ENCODE measurements around the gene TBCEL. TPM values are rescaled to one million over a fixed set of nuclear protein-coding genes. Genes with fewer than 3 reads are reported as not detected.
"Not testable (repeated sequence)": the region's sequence is repeated elsewhere in the genome, so short reads cannot be mapped to it uniquely, and the experiment has no call there.

TBCEL gene
- total RNA-seq, 4 donors from 2014 or later = 3.9 to 28.6 (median 7.4) TPM

DNA sequence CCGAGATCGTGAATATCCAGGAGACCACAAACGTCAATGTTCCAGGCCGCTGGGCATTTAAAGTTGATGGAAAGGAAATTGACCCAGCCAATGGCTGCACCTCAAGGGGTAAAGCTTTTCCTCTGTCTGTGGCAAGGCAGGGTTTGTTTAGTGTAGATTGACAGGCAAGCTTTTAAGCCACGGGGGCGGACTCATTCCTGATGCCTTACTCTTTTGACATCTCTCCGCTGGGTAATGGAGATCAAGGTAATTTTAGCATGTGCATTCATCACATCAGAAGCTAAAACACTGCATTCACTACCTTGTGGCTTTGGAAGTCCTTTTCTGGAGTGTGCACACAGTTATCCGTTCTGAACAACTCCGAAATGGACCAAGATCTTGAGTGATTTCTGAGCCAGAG lies 89.7 kb downstream of the TBCEL start:
- 64 to 75% methylated on average over 9 of the region's 9 CpGs for WGBS, 2 donors
- Histone ChIP-seq H3K4me3 (no peak overlapping the region), H3K4me1 (peaks cover 0 to 7% (median 0%) of the 10 kb centered on the region in 3 donors), H3K27ac (no peak overlapping the region), H3K27me3 (peaks cover 0 to 20% (median 0%) of the 10 kb centered on the region in 4 donors), H3K9me3 (no peaks in the 10 kb centered on the region), H3K36me3 (no peaks in the 10 kb centered on the region)
- DNase-seq = no peak
- intact Hi-C loops (cut with DNase I) = no loop called here
- TF ChIP-seq, protein P1, sequence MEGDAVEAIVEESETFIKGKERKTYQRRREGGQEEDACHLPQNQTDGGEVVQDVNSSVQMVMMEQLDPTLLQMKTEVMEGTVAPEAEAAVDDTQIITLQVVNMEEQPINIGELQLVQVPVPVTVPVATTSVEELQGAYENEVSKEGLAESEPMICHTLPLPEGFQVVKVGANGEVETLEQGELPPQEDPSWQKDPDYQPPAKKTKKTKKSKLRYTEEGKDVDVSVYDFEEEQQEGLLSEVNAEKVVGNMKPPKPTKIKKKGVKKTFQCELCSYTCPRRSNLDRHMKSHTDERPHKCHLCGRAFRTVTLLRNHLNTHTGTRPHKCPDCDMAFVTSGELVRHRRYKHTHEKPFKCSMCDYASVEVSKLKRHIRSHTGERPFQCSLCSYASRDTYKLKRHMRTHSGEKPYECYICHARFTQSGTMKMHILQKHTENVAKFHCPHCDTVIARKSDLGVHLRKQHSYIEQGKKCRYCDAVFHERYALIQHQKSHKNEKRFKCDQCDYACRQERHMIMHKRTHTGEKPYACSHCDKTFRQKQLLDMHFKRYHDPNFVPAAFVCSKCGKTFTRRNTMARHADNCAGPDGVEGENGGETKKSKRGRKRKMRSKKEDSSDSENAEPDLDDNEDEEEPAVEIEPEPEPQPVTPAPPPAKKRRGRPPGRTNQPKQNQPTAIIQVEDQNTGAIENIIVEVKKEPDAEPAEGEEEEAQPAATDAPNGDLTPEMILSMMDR (IDR thresholded peaks at IDR 0.05) = no peak
- TF ChIP-seq POLR2A (IDR thresholded peaks at IDR 0.05) = no peak

DNA sequence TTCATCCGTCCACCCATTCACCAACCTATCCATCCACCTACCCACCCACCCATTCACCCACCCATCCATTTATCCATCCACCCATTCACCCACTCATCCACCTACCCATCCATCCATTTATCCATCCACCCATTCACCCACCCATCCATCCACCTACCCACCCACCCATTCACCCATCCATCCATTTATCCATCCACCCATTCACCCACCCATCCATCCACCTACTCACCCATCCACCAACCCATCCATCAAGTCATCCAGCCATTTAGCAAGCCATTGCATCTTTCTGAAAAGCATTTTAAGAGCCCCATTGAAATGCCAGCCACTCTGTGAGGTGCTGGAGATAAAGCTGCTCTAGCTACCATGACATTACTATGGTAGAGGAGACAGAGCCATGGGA lies 91.1 kb downstream of the TBCEL start:
- peaks cover 0 to 20% (median 0%) of the 10 kb centered on the region in 4 donors for H3K27me3 ChIP-seq
- H3K9me3 ChIP-seq; H3K4me3 ChIP-seq; H3K4me1 ChIP-seq; H3K27ac ChIP-seq; H3K36me3 ChIP-seq; intact Hi-C loops (cut with DNase I); DNase-seq: not testable (repeated sequence)
- WGBS, 2 donors = 79 to 88% methylated on average over 1 of the region's 1 CpG

DNA sequence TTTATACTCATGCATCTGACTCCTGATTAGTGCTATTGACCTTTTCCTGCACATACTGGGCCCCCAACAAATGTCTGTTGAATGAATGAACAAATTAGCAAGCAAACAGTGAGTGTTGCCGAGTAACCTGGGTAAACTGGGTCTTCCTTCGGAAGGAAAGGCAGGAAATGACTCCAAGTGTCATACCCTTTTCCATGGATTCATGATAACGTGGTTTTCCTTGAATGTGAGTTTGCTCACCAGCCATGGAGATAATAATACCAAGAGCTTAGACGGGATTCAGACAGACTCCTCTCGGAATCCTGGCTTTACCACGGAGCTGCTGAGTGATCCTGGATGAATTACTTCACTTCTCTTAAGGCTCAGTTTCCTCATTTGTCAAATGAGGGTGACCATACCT lies 93.9 kb downstream of the TBCEL start:
- H3K27ac ChIP-seq = no peak overlapping the region
- DNase-seq = no peak
- H3K4me1 ChIP-seq = peaks cover 0 to under 1% (median 0%) of the 10 kb centered on the region in 3 donors
- intact Hi-C loops (cut with DNase I) = no loop called here
- peaks cover 0 to 4% (median 0%) of the 10 kb centered on the region in 4 donors for H3K27me3 ChIP-seq
- no peak overlapping the region for H3K4me3 ChIP-seq
- peaks cover 0 to 10% (median 8%) of the 10 kb centered on the region in 3 donors for H3K9me3 ChIP-seq
- WGBS, 2 donors = 56 to 67% methylated on average over 6 of the region's 6 CpGs
- no peak for TF ChIP-seq POLR2A (IDR thresholded peaks at IDR 0.05)
- TF ChIP-seq, protein P1 (IDR thresholded peaks at IDR 0.05) = no peak
- no peaks in the 10 kb centered on the region for H3K36me3 ChIP-seq

DNA sequence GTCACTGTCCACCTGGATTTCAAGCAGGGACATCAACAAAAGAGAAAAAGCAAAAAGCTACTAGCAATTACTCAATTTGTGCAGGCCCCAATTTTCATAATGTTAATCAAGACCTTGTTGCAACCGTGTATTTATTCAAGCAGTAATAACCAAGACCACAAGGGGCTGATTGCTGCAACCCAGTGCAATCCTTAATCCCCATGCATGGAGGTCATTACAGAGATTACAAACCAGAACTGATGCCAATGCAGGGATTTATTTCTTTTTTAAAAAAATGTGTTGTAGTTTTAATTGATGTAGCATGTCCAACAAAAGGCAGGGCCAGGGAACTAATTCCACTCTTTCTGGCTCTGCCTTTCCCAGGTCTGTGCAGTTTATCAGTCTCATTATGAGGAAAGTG lies 95.5 kb downstream of the TBCEL start:
- WGBS, 2 donors = 43 to 60% methylated on average over 1 of the region's 1 CpG
- H3K9me3 ChIP-seq = peaks cover 0 to 15% (median 10%) of the 10 kb centered on the region in 3 donors
- no peaks in the 10 kb centered on the region for H3K4me1 ChIP-seq
- H3K27me3 ChIP-seq = no peaks in the 10 kb centered on the region
- no peak for DNase-seq
- H3K27ac ChIP-seq = no peak overlapping the region
- TF ChIP-seq, protein P1 (IDR thresholded peaks at IDR 0.05) = no peak
- no peak for TF ChIP-seq POLR2A (IDR thresholded peaks at IDR 0.05)
- H3K36me3 ChIP-seq = no peaks in the 10 kb centered on the region
- intact Hi-C loops (cut with DNase I) = no loop called here
- no peak overlapping the region for H3K4me3 ChIP-seq

DNA sequence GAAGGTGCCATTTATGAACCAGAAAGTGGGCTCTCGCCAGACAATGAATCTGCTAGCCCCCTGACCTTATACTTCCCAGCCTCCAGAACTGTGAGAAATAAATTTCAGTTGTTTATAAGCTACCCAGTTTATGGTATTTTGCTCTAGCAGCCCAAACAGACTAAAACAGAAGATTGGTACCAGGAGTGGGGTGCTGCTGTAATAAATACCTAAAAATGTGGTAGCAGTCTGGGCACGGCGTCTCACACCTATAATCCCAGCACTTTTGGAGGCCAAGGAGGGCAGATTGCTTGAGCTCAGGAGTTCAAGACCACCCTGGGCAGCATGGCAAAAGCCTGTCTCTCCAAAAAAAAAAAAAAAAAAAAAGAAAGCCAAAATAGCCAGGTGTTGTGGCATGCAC lies 98.4 kb downstream of the TBCEL start:
- Histone ChIP-seq H3K27ac (no peak overlapping the region), H3K4me1 (no peaks in the 10 kb centered on the region), H3K4me3 (no peak overlapping the region), H3K27me3 (no peaks in the 10 kb centered on the region), H3K9me3 (peaks cover 0 to 15% (median 10%) of the 10 kb centered on the region in 3 donors), H3K36me3 (no peaks in the 10 kb centered on the region)
- WGBS, 2 donors = 86 to 90% methylated on average over 3 of the region's 3 CpGs
- no peak for TF ChIP-seq POLR2A (IDR thresholded peaks at IDR 0.05)
- TF ChIP-seq, protein P1 (IDR thresholded peaks at IDR 0.05) = no peak
- intact Hi-C loops (cut with DNase I) = no loop called here
- no peak for DNase-seq

DNA sequence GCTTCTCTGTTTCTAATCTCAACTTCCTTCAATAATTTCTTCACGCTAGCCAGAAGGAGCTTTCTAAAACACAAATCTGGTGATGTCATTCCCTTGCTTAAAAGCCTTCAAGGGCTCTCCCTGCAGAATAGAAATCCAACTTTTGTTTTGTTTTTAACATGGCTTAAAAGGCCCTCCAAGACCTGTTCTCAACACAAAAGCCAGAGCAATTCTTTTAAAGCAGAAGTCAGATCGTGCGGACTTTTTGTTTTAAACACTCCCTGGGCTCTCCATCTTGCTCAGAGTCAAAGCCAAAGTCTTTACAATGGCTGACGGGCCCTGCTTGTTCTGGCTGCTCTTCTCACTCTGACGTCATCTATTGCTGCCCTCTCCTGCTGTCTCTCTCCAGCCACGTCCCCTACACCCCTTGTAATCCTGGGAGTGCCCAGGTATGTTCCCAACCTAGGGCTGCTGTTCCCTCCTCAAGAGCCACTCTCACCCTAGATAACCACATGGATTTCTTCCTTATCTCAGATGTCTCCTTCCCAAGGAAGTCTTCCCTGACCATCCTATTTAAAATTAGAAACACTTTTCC lies 99.7 kb downstream of the TBCEL start:
- Histone ChIP-seq H3K27ac (no peak overlapping the region), H3K36me3 (no peaks in the 10 kb centered on the region), H3K9me3 (peaks cover 0 to 15% (median 10%) of the 10 kb centered on the region in 3 donors), H3K4me1 (no peaks in the 10 kb centered on the region), H3K4me3 (no peak overlapping the region), H3K27me3 (no peaks in the 10 kb centered on the region)
- TF ChIP-seq, protein P1 (IDR thresholded peaks at IDR 0.05) = no peak
- TF ChIP-seq POLR2A (IDR thresholded peaks at IDR 0.05) = no peak
- 37 to 61% methylated on average over 6 of the region's 6 CpGs for WGBS, 2 donors
- DNase-seq = no peak
- intact Hi-C loops (cut with DNase I) = no loop called here
